Hepatocyte (in vitro differentiated cells): ENCODE measurements around the gene WDR26. TPM values are rescaled to one million over a fixed set of nuclear protein-coding genes. Genes with fewer than 3 reads are reported as not detected.

ENCODE experiments used
- DNase-seq: peaks from one replicate; pipeline ENCODE4 v3.0.0-alpha.2; 2016; ENCODE audit warnings: low spot score
- H2AFZ ChIP-seq: fragments of 200-600 bp; sonication (generic); 2 replicates; pipeline ENCODE4 v1.6.0; 2016; ENCODE audit warnings: antibody characterized with exemption, mild to moderate bottlenecking
- H3K27ac ChIP-seq: fragments of 200-600 bp; sonication (generic); 2 replicates; pipeline ENCODE4 v1.5.1; 2016; ENCODE audit warnings: mild to moderate bottlenecking
- H3K27me3 ChIP-seq: fragments of 200-600 bp; sonication (generic); 2 replicates; pipeline ENCODE4 v1.6.1; 2016
- H3K36me3 ChIP-seq: fragments of 200-600 bp; sonication (generic); replicated peaks from 2 replicates; pipeline ENCODE4 v1.5.1; 2016; ENCODE audit warnings: low read depth; ENCODE audit not compliant: insufficient read depth
- H3K4me1 ChIP-seq: fragments of 200-600 bp; sonication (generic); 2 replicates; pipeline ENCODE4 v1.5.1; 2016; ENCODE audit warnings: mild to moderate bottlenecking, moderate library complexity; ENCODE audit not compliant: insufficient read depth
- H3K4me2 ChIP-seq: fragments of 200-600 bp; sonication (generic); 2 replicates; pipeline ENCODE4 v1.6.0; 2016
- H3K4me3 ChIP-seq: fragments of 200-600 bp; sonication (generic); 2 replicates; pipeline ENCODE4 v1.5.1; 2016; ENCODE audit warnings: mild to moderate bottlenecking
- H3K79me2 ChIP-seq: fragments of 200-600 bp; sonication (generic); 2 replicates; pipeline ENCODE4 v1.6.0; 2017; ENCODE audit warnings: mild to moderate bottlenecking
- H3K9me2 ChIP-seq: fragments of 200-600 bp; sonication (generic); replicated peaks from 2 replicates; pipeline ENCODE4 v1.6.0; 2017; ENCODE audit warnings: mild to moderate bottlenecking; ENCODE audit not compliant: insufficient read depth
- H3K9me3 ChIP-seq: fragments of 200-600 bp; sonication (generic); 2 replicates; pipeline ENCODE4 v1.5.1; 2016; ENCODE audit warnings: low read depth, mild to moderate bottlenecking
- H4K20me1 ChIP-seq: fragments of 200-600 bp; sonication (generic); 2 replicates; pipeline ENCODE4 v1.6.0; 2016; ENCODE audit warnings: mild to moderate bottlenecking; ENCODE audit not compliant: insufficient read depth, poor library complexity, severe bottlenecking
- CTCF ChIP-seq: fragments of 200-600 bp; sonication (generic); IDR thresholded peaks from 2 replicates; pipeline ENCODE4 v1.5.1; 2016; ENCODE audit warnings: antibody characterized with exemption, mild to moderate bottlenecking; ENCODE audit not compliant: poor library complexity
- EZH2 ChIP-seq: fragments of 200-600 bp; sonication (generic); IDR thresholded peaks from 2 replicates; pipeline ENCODE4 v1.6.1; 2016; ENCODE audit warnings: antibody characterized with exemption, mild to moderate bottlenecking, borderline replicate concordance
- EZH2phosphoT487 ChIP-seq: fragments of 200-600 bp; sonication (generic); IDR thresholded peaks from one replicate; pipeline ENCODE4 v1.6.1; 2018; ENCODE audit warnings: antibody characterized with exemption, mild to moderate bottlenecking, low read depth, moderate library complexity; ENCODE audit not compliant: unreplicated experiment, severe bottlenecking
- WGBS: methylation state at CpG from one replicate; pipeline ENCODE4 v1.1.6; 2016; ENCODE audit warnings: low lambda C conversion rate; ENCODE audit errors: missing lambda C conversion rate; 5-methylcytosine and 5-hydroxymethylcytosine counted together
- polyA plus RNA-seq: library from polyadenylated mRNA; unstranded; fragments of >200 nt; fragmentation: Nextera tagmentation; extraction: Ambion mirVana; gene quantifications from 2 replicates; pipeline ENCODE4 v1.2.1, GENCODE V29; 2016
- total RNA-seq: library from RNA; depleted of rRNA; stranded (reverse); fragments of >200 nt; gene quantifications from 2 replicates; pipeline ENCODE4 v1.2.3, GENCODE V29; 2014

The WDR26 gene
- total and polyA plus RNA-seq, 2 experiments from 2014 or later: 9.4 to 72.1 TPM

DNA sequence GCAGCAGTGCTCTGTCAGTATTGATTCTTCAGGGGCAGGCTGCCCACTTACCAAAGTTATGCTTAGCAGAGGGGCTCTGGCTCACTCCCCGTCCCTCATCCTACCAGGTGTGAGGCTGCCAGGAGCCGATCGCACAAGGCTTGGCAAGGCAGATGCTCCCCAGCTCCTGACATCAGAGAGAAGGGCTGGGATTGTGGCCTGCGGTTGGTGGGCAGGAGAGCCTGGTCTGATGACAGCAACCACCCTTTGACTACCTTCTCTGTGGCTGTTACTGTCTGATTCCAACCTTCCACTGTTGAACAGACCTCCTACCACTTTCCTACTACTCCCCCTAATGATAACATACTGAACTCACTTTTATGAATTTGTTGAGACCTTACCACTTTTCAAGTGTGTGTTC lies 23.7 kb upstream of the WDR26 start:
- 98% methylated on average over 4 of the region's 4 CpGs for WGBS
- Histone ChIP-seq H3K4me2 (no peak overlapping the region), H3K4me1 (peaks cover 12% of the 10 kb centered on the region), H3K36me3 (no peaks in the 10 kb centered on the region), H4K20me1 (no peaks in the 10 kb centered on the region), H3K4me3 (no peak overlapping the region), H3K79me2 (no peaks in the 10 kb centered on the region), H3K9me3 (no peaks in the 10 kb centered on the region), H3K27me3 (no peaks in the 10 kb centered on the region), H3K9me2 (no peaks in the 10 kb centered on the region), H3K27ac (no peak overlapping the region), H2AFZ (no peak overlapping the region)
- TF ChIP-seq EZH2phosphoT487 (no peak), EZH2 (no peak), CTCF (no peak)
- DNase-seq: no peak

- no peaks in the 10 kb centered on the region for H4K20me1 ChIP-seq
- no peaks in the 10 kb centered on the region for H3K27me3 ChIP-seq
- no peak overlapping the region for H2AFZ ChIP-seq
- H3K9me3 ChIP-seq: no peaks in the 10 kb centered on the region
- no peak overlapping the region for H3K4me3 ChIP-seq
- H3K9me2 ChIP-seq: no peaks in the 10 kb centered on the region
- no peaks in the 10 kb centered on the region for H3K79me2 ChIP-seq
- H3K27ac ChIP-seq: no peak overlapping the region
- H3K36me3 ChIP-seq: no peaks in the 10 kb centered on the region
- no peak overlapping the region for H3K4me2 ChIP-seq
- no peak for DNase-seq
- H3K4me1 ChIP-seq: peaks cover 12% of the 10 kb centered on the region
- WGBS: 88% methylated on average over 1 of the region's 1 CpG
- TF ChIP-seq EZH2phosphoT487 (no peak), CTCF (no peak), EZH2 (no peak)
Measured at GRCh38 chr1:224457782-224458144, 23.2 kb upstream of the WDR26 start.

DNA sequence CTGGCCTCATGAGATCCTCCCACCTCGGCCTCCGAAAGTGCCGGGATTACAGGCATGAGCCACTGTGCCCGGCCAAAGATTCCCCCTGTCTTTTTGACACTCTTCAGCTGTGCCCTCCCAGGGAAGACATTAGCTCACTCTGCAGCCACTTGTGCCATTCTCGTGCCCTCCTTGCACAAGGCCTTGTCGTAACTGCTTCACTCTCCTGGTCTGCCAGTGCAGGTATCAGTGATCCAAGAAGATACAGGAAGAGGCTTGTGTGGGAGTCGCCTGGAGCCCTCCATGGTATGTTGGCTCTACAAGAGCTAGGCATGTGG lies 22.0 kb upstream of the WDR26 start:
- Histone ChIP-seq H3K4me3 (no peak overlapping the region), H3K4me2 (no peak overlapping the region), H2AFZ (no peak overlapping the region), H3K79me2 (no peaks in the 10 kb centered on the region), H3K27me3 (no peaks in the 10 kb centered on the region), H4K20me1 (no peaks in the 10 kb centered on the region), H3K36me3 (no peaks in the 10 kb centered on the region), H3K9me3 (no peaks in the 10 kb centered on the region), H3K27ac (peak overlapping the region; percentile 72), H3K9me2 (no peaks in the 10 kb centered on the region), H3K4me1 (peaks cover 12% of the 10 kb centered on the region)
- 100% methylated on average over 7 of the region's 7 CpGs for WGBS
- TF ChIP-seq CTCF (no peak), EZH2 (no peak), EZH2phosphoT487 (no peak)
- DNase-seq: no peak

DNA sequence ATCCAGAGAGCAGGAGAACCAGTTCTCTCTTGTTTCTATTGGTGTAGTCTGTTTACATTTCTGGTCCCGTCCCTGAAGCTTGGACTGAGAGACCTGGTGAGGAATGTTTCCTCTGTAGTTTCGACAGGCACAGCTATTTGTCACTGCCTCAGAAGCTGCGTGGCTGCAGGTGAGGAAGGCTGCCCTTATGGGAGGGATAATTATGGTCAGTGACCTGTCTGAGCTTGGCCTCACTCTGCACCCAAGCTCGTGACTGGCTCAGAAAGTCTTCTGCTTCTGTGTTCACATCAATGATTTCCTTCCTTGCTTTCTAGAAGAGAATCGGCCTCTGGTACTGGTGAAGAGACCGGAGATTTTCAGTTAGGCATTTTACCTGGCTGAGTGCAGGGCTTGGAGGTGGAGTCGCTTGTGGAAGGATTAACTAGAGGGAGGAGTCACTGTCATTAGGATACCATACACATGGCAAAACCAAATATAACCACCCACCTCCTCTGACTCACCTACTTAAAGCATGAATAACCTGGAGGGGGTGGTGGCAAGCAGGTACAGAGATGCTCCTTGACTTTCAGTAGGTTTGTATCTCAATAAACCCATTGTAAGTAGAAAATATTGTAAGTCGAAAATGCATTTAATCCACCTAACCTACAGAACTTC lies 19.9 kb upstream of the WDR26 start:
- peak; percentile 81 for DNase-seq
- H3K4me3 ChIP-seq: no peak overlapping the region
- H3K4me2 ChIP-seq: peak overlapping the region; percentile 62
- H3K9me3 ChIP-seq: no peaks in the 10 kb centered on the region
- no peaks in the 10 kb centered on the region for H3K9me2 ChIP-seq
- H3K27me3 ChIP-seq: no peaks in the 10 kb centered on the region
- no peaks in the 10 kb centered on the region for H3K79me2 ChIP-seq
- peak overlapping the region; percentile 83 for H3K27ac ChIP-seq
- TF ChIP-seq EZH2: no peak
- TF ChIP-seq CTCF: no peak
- no peak for TF ChIP-seq EZH2phosphoT487
- no peaks in the 10 kb centered on the region for H3K36me3 ChIP-seq
- 48% methylated on average over 8 of the region's 8 CpGs for WGBS
- no peak overlapping the region for H2AFZ ChIP-seq
- H3K4me1 ChIP-seq: peaks cover 12% of the 10 kb centered on the region
- H4K20me1 ChIP-seq: no peaks in the 10 kb centered on the region
